Esophagus squamous epithelium (tissue), 4 donors: ENCODE results near the gene PCDH19.

Experiments used
- POLR2A ChIP-seq, 4 donors: fragments of 450-650 bp; IDR thresholded peaks; one replicate each; pipeline ENCODE4 v1.6.1; 2017; ENCODE audit warnings: antibody characterized with exemption in 4 of 4, mild to moderate bottlenecking in 4 of 4, moderate library complexity in 3 of 4
- TF ChIP-seq, protein P1 (sequence below), 6 experiments: fragments of 450-650 bp in 4 of 6; fragments of 200-600 bp in 2 of 6; sonication (generic) in 2 of 6; IDR thresholded peaks; one replicate each; pipeline ENCODE4 v1.5.1; 2016 to 2019; ENCODE audit warnings: antibody characterized with exemption in 6 of 6, mild to moderate bottlenecking in 4 of 6, moderate library complexity in 4 of 6

DNA sequence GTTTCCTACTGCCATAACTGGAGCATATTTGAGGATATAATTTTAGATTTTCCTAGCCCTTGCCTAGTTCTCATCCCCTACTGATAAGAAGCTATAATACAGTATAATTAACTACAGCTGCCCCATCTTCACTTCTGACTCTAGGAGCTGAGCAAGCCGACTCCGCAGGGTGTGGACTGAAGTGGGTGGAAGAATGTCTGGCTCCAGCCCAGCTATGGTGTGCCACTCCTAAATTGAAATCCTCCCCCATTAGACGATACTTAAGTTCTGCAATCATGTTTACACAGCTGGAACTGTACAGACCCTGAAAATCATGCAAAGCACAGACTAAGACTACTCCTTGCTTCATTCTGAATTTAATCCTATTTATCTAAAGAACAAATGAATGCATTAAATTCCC, 93.1 kb downstream of the PCDH19 start:
- TF ChIP-seq, protein P1, sequence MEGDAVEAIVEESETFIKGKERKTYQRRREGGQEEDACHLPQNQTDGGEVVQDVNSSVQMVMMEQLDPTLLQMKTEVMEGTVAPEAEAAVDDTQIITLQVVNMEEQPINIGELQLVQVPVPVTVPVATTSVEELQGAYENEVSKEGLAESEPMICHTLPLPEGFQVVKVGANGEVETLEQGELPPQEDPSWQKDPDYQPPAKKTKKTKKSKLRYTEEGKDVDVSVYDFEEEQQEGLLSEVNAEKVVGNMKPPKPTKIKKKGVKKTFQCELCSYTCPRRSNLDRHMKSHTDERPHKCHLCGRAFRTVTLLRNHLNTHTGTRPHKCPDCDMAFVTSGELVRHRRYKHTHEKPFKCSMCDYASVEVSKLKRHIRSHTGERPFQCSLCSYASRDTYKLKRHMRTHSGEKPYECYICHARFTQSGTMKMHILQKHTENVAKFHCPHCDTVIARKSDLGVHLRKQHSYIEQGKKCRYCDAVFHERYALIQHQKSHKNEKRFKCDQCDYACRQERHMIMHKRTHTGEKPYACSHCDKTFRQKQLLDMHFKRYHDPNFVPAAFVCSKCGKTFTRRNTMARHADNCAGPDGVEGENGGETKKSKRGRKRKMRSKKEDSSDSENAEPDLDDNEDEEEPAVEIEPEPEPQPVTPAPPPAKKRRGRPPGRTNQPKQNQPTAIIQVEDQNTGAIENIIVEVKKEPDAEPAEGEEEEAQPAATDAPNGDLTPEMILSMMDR (IDR thresholded peaks at IDR 0.05), result no peak
- no peak for TF ChIP-seq POLR2A (IDR thresholded peaks at IDR 0.05)
